OCI-LY1 (cell line): ENCODE results near the gene LCP2.

Source experiments
- EZH2 ChIP-seq: fragments of 200-600 bp; sonication (generic), shearing (Covaris generic); IDR thresholded peaks from 2 replicates; pipeline ENCODE4 v1.8.0; 2017; ENCODE audit warnings: borderline replicate concordance, mixed run types, mild to moderate bottlenecking, antibody characterized with exemption, low read length, moderate library complexity, mixed read lengths
- TF ChIP-seq, protein P1 (sequence below): fragments of 200-600 bp; sonication (generic), shearing (Covaris generic); IDR thresholded peaks from 2 replicates; pipeline ENCODE4 v1.5.1; 2017; ENCODE audit warnings: mild to moderate bottlenecking, antibody characterized with exemption, low read length, moderate library complexity, mixed read lengths

DNA sequence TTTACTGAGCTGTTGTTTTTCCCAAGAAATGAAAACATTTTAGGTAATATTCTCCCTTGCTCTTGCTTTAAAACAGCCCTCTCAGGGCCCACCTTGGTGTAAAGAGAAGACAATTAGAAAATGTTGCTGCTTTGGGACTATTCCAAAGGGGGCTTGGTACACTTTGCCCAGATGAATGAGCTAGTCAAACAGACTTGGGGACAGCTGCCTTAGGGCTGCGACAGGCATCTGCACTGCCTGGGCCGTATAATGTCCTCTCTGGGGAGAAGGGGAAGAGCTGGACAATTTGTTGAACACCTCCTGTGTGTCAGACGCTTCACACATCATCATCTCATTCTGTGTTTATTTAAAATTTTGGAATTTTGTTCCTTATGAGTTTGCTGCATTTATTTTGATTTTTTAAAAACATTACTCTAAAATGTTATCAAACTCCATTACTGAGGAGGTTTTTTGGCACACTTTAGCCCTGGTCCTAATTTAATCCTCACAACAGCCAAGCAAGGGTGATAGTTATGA is 36.0 kb downstream of the LCP2 start:
- TF ChIP-seq, protein P1, sequence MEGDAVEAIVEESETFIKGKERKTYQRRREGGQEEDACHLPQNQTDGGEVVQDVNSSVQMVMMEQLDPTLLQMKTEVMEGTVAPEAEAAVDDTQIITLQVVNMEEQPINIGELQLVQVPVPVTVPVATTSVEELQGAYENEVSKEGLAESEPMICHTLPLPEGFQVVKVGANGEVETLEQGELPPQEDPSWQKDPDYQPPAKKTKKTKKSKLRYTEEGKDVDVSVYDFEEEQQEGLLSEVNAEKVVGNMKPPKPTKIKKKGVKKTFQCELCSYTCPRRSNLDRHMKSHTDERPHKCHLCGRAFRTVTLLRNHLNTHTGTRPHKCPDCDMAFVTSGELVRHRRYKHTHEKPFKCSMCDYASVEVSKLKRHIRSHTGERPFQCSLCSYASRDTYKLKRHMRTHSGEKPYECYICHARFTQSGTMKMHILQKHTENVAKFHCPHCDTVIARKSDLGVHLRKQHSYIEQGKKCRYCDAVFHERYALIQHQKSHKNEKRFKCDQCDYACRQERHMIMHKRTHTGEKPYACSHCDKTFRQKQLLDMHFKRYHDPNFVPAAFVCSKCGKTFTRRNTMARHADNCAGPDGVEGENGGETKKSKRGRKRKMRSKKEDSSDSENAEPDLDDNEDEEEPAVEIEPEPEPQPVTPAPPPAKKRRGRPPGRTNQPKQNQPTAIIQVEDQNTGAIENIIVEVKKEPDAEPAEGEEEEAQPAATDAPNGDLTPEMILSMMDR = no peak
- no peak for TF ChIP-seq EZH2
